Neural cell (in vitro differentiated cells): ENCODE measurements around the gene AQP2.

Experiments
- CTCF ChIP-seq: fragments of 450-650 bp; IDR thresholded peaks from 2 replicates; pipeline ENCODE4 v1.5.1; 2014; ENCODE audit warnings: antibody characterized with exemption, mild to moderate bottlenecking, moderate library complexity; ENCODE audit not compliant: poor library complexity, severe bottlenecking
- EP300 ChIP-seq: fragments of 450-650 bp; conservative IDR thresholded peaks from 2 replicates; pipeline ENCODE4 v1.6.1; 2014; ENCODE audit warnings: antibody characterized with exemption, mild to moderate bottlenecking, moderate library complexity; ENCODE audit not compliant: poor library complexity, severe bottlenecking
- EZH2 ChIP-seq: fragments of 200-600, 300-800 bp; shearing (Covaris generic), sonication (generic); IDR thresholded peaks from 2 replicates; pipeline ENCODE4 v1.6.1; 2014; ENCODE audit warnings: antibody characterized with exemption, low read length, borderline replicate concordance, mild to moderate bottlenecking; ENCODE audit not compliant: insufficient read depth, poor library complexity, severe bottlenecking
- MXI1 ChIP-seq: fragments of 450-650 bp; conservative IDR thresholded peaks from 2 replicates; pipeline ENCODE4 v1.6.1; 2014; ENCODE audit warnings: antibody characterized with exemption, mild to moderate bottlenecking; ENCODE audit not compliant: poor library complexity, severe bottlenecking
- POLR2AphosphoS5 ChIP-seq: IDR thresholded peaks from 2 replicates; pipeline ENCODE4 v1.6.1; 2012
- REST ChIP-seq: IDR thresholded peaks from 2 replicates; pipeline ENCODE4 v1.6.1; 2012; ENCODE audit warnings: borderline replicate concordance
- SMC3 ChIP-seq: fragments of 450-650 bp; conservative IDR thresholded peaks from 2 replicates; pipeline ENCODE4 v1.6.1; 2014; ENCODE audit warnings: antibody characterized with exemption, mild to moderate bottlenecking, moderate library complexity; ENCODE audit not compliant: poor library complexity
- TAF1 ChIP-seq: IDR thresholded peaks from 2 replicates; pipeline ENCODE4 v1.6.1; 2012; ENCODE audit warnings: low read depth

DNA sequence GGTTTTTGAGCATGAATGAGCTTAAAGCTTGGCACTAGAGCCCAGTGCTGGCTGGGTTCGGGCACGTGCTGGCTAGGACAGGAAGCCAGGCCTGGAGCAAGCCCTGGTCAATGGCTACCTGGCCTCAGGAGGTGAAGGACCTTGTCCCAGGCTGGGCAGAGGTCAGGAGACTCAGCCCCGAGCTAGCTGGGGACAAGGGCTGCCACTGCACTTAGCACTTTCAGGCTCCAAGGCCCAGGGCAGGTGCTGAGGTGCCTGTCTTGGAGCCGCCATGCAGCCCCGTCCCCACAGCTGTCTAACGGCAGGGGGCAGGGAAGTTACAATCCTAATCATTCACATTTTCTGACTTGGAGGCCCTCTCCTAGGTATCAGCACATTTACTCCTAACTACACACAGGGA lies 17.9 kb downstream of the AQP2 start:
- TF ChIP-seq POLR2AphosphoS5: no peak
- TF ChIP-seq SMC3: no peak
- TF ChIP-seq CTCF: no peak
- no peak for TF ChIP-seq EZH2
- TF ChIP-seq EP300: no peak
- TF ChIP-seq MXI1: no peak
- TF ChIP-seq REST: no peak
- TF ChIP-seq TAF1: no peak
